SU-DHL-6 (cell line): ENCODE measurements around the gene ECI2.

Experiments
- EZH2phosphoT487 ChIP-seq: fragments of 200-600 bp; sonication (generic), shearing (Covaris generic); conservative IDR thresholded peaks from 2 replicates; pipeline ENCODE4 v1.6.1; 2018; ENCODE audit warnings: mild to moderate bottlenecking, antibody characterized with exemption, low read length, moderate library complexity, mixed read lengths
- TF ChIP-seq, protein P1 (sequence below): fragments of 200-600 bp; sonication (generic); IDR thresholded peaks from one replicate; pipeline ENCODE4 v1.5.1; 2017; ENCODE audit warnings: antibody characterized with exemption, mild to moderate bottlenecking, low read length, moderate library complexity; ENCODE audit not compliant: insufficient read depth, poor library complexity, severe bottlenecking

DNA sequence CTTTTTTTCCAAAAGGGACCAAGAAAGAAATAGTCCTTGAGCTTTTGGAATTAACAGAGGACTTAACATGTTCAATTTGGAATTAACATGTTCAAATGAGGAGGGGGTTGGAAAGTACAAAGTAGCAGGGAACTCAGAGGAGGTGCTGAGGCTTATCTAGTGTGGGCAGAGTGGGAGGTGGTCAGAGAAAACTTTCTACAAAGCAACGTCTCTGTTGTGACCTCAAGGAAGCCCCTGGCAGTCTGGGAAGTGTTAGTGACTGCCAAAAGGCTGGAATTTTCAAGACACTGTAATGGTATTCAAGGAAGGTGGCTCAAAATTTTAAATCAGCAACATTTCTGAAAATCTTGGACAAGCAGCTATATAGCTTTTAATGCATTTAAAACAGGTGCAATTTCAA lies 7.3 kb downstream of the ECI2 start:
- TF ChIP-seq, protein P1, sequence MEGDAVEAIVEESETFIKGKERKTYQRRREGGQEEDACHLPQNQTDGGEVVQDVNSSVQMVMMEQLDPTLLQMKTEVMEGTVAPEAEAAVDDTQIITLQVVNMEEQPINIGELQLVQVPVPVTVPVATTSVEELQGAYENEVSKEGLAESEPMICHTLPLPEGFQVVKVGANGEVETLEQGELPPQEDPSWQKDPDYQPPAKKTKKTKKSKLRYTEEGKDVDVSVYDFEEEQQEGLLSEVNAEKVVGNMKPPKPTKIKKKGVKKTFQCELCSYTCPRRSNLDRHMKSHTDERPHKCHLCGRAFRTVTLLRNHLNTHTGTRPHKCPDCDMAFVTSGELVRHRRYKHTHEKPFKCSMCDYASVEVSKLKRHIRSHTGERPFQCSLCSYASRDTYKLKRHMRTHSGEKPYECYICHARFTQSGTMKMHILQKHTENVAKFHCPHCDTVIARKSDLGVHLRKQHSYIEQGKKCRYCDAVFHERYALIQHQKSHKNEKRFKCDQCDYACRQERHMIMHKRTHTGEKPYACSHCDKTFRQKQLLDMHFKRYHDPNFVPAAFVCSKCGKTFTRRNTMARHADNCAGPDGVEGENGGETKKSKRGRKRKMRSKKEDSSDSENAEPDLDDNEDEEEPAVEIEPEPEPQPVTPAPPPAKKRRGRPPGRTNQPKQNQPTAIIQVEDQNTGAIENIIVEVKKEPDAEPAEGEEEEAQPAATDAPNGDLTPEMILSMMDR, result no peak
- TF ChIP-seq EZH2phosphoT487, result no peak
